Suprapubic skin (tissue), 4 donors: ENCODE measurements around the gene TMEM175. TPM values are rescaled to one million over a fixed set of nuclear protein-coding genes. Genes with fewer than 3 reads are reported as not detected.

Experiments used
- DNase-seq, 2 donors: peaks; one replicate each; pipeline ENCODE4 v3.0.0-alpha.2; 2019; ENCODE audit warnings: low spot score in 2 of 2
- H3K27ac ChIP-seq: fragments of 200-600 bp; sonication (generic); one replicate; pipeline ENCODE4 v1.5.1; 2019
- H3K27me3 ChIP-seq: fragments of 200-600 bp; sonication (generic); one replicate; pipeline ENCODE4 v1.5.1; 2019
- H3K36me3 ChIP-seq: fragments of 200-600 bp; sonication (generic); one replicate; pipeline ENCODE4 v1.5.1; 2019
- H3K4me1 ChIP-seq: fragments of 200-600 bp; sonication (generic); one replicate; pipeline ENCODE4 v1.5.1; 2019
- H3K4me3 ChIP-seq: fragments of 200-600 bp; sonication (generic); one replicate; pipeline ENCODE4 v1.5.1; 2019; ENCODE audit warnings: mild to moderate bottlenecking
- H3K9me3 ChIP-seq: fragments of 200-600 bp; sonication (generic); one replicate; pipeline ENCODE4 v1.5.1; 2019
- EP300 ChIP-seq: sonication (generic); formaldehyde crosslinking; IDR thresholded peaks from one replicate; pipeline ENCODE4 v1.6.1; 2017; ENCODE audit warnings: antibody characterized with exemption
- POLR2A ChIP-seq, 2 donors: fragments of 450-650 bp; IDR thresholded peaks; one replicate each; pipeline ENCODE4 v1.6.1; 2017; ENCODE audit warnings: antibody characterized with exemption in 2 of 2, mild to moderate bottlenecking in 2 of 2, moderate library complexity in 2 of 2
- POLR2AphosphoS5 ChIP-seq, 3 donors: sonication (generic); formaldehyde crosslinking; IDR thresholded peaks; one replicate each; pipeline ENCODE4 v1.6.1; 2017; ENCODE audit warnings: antibody characterized with exemption in 3 of 3
- WGBS: methylation state at CpG from one replicate; pipeline ENCODE4 v1.1.5; 2018; 5-methylcytosine and 5-hydroxymethylcytosine counted together
- total RNA-seq, 4 donors: library from RNA; depleted of rRNA; stranded (reverse); fragments of >200 nt; gene quantifications; one replicate each; pipeline ENCODE4 v1.1.0, GENCODE V29; 2016
- TF ChIP-seq, protein P1 (sequence below), 2 donors: fragments of 200-600 bp in 1 of 2; fragments of 450-650 bp in 1 of 2; sonication (generic) in 1 of 2; IDR thresholded peaks; one replicate each; pipeline ENCODE4 v1.5.1; 2016 to 2019; ENCODE audit warnings: antibody characterized with exemption in 2 of 2, mild to moderate bottlenecking in 1 of 2, moderate library complexity in 1 of 2

Gene TMEM175
- total RNA-seq, 4 donors from 2014 or later, result 41.1 to 98.3 (median 65.3) TPM

DNA sequence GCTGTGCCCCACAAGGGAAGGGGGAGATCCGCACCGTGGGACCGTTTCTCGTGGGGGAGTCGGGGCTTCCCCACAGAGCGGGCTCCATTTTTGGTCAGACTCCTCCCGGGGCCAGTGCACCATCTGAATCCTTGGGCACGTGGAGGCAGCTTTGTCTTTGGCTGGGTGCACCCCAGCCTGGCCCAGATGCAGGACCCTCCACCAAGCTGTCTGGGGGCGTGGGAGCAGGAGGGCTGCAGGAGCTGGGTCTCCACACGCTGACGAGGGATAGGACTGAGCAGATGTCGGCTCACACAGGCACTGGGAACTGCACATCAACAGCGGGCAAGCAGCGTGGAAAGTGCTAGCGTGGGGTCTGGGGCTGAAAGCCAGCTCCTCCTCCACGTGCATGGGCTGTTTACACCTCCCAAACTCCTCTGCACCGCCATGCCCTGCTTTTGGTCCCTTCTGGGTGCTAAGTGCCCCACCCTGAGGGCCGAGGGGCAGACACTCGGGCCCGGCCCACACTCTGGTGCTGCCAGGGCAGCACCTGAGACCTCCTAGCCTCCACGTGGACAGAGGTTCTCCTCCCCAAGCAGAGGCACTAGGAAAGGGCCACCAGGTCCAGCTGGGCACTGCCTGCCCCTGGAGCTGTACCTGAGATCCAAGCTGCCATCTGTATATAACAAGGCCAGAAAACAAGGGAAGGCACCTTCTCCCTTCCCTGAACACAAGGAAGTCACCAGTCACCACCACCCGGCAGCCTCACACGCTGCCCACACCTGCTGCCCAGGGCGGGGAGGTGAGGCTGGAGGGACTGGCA is 27.3 kb downstream of the TMEM175 start:
- Histone ChIP-seq H3K36me3 (peaks cover 74% of the 10 kb centered on the region), H3K9me3 (no peaks in the 10 kb centered on the region), H3K27me3 (no peaks in the 10 kb centered on the region), H3K27ac (no peak overlapping the region), H3K4me3 (no peak overlapping the region), H3K4me1 (peaks cover 15% of the 10 kb centered on the region)
- TF ChIP-seq POLR2AphosphoS5 (IDR thresholded peaks at IDR 0.05), result no peak
- 88% methylated on average over 5 of the region's 24 CpGs for WGBS
- DNase-seq, result peak in 1 of 2 donors; percentile 73

- WGBS, result no CpG with 5 or more reads among the region's 16 CpGs
- no peaks in the 10 kb centered on the region for H3K9me3 ChIP-seq
- H3K4me3 ChIP-seq, result no peak overlapping the region
- TF ChIP-seq POLR2AphosphoS5 (IDR thresholded peaks at IDR 0.05) (no peak), EP300 (no peak), POLR2A (IDR thresholded peaks at IDR 0.05) (no peak)
- TF ChIP-seq, protein P1, sequence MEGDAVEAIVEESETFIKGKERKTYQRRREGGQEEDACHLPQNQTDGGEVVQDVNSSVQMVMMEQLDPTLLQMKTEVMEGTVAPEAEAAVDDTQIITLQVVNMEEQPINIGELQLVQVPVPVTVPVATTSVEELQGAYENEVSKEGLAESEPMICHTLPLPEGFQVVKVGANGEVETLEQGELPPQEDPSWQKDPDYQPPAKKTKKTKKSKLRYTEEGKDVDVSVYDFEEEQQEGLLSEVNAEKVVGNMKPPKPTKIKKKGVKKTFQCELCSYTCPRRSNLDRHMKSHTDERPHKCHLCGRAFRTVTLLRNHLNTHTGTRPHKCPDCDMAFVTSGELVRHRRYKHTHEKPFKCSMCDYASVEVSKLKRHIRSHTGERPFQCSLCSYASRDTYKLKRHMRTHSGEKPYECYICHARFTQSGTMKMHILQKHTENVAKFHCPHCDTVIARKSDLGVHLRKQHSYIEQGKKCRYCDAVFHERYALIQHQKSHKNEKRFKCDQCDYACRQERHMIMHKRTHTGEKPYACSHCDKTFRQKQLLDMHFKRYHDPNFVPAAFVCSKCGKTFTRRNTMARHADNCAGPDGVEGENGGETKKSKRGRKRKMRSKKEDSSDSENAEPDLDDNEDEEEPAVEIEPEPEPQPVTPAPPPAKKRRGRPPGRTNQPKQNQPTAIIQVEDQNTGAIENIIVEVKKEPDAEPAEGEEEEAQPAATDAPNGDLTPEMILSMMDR (IDR thresholded peaks at IDR 0.05), result no peak
- no peak overlapping the region for H3K27ac ChIP-seq
- DNase-seq, result peak in 1 of 2 donors; percentile 77
- no peaks in the 10 kb centered on the region for H3K27me3 ChIP-seq
- H3K36me3 ChIP-seq, result peaks cover 71% of the 10 kb centered on the region
- H3K4me1 ChIP-seq, result peaks cover 15% of the 10 kb centered on the region
These were observed 27.9 kb downstream of the TMEM175 start for GRCh38 chr4:960140-960635.

GRCh38 chr4:960636-961350 is 28.5 kb downstream of the TMEM175 start:
- Histone ChIP-seq H3K4me3 (no peak overlapping the region), H3K36me3 (peaks cover 71% of the 10 kb centered on the region), H3K9me3 (no peaks in the 10 kb centered on the region), H3K27me3 (no peaks in the 10 kb centered on the region), H3K4me1 (peaks cover 15% of the 10 kb centered on the region), H3K27ac (no peak overlapping the region)
- TF ChIP-seq, protein P1 (IDR thresholded peaks at IDR 0.05), result no peak
- TF ChIP-seq EP300, result no peak
- no peak for TF ChIP-seq POLR2A (IDR thresholded peaks at IDR 0.05)
- no peak for TF ChIP-seq POLR2AphosphoS5 (IDR thresholded peaks at IDR 0.05)
- peak in 1 of 2 donors; percentile 76 for DNase-seq
- WGBS, result 88% methylated on average over 8 of the region's 35 CpGs

- no peak overlapping the region for H3K4me3 ChIP-seq
- TF ChIP-seq POLR2AphosphoS5 (IDR thresholded peaks at IDR 0.05) (no peak), EP300 (no peak), POLR2A (IDR thresholded peaks at IDR 0.05) (no peak)
- TF ChIP-seq, protein P1 (IDR thresholded peaks at IDR 0.05), result no peak
- peak; percentile 69 to 75 for DNase-seq
- H3K27me3 ChIP-seq, result no peaks in the 10 kb centered on the region
- peaks cover 15% of the 10 kb centered on the region for H3K4me1 ChIP-seq
- WGBS, result 53% methylated on average over 7 of the region's 52 CpGs
- H3K9me3 ChIP-seq, result no peaks in the 10 kb centered on the region
- no peak overlapping the region for H3K27ac ChIP-seq
- peaks cover 75% of the 10 kb centered on the region for H3K36me3 ChIP-seq
These were observed 29.3 kb downstream of the TMEM175 start for GRCh38 chr4:961351-962230.
